GM12878 (cell line): ENCODE measurements around the gene ASPG. TPM values are rescaled to one million over a fixed set of nuclear protein-coding genes. Genes with fewer than 3 reads are reported as not detected.

Experiments
- ATAC-seq: fragments of 200-7000 bp; cut with Tn5 transposase; 3 replicates; pipeline ENCODE4 v1.9.1; 2020; ENCODE audit warnings: mild to moderate bottlenecking, moderate library complexity
- BruUV-seq: library from RNA; stranded (reverse); fragments of 400-500 nt; replicated peaks from 2 replicates; lab custom pipeline; 2021; lab: Mats Ljungman, UMichigan
- CTCF ChIA-PET: fragments of 300-600 bp; sonication (Branson Sonifier 250); formaldehyde crosslinking; extraction: SDS; loops from one replicate; lab custom pipeline; 2021; ENCODE audit warnings: inconsistent platforms; lab: Yijun Ruan, JAX
- POLR2A ChIA-PET: fragments of 350-600 bp; formaldehyde crosslinking; extraction: SDS; loops from one replicate; lab custom pipeline; 2021; ENCODE audit warnings: inconsistent platforms; lab: Charles Lee
- RAD21 ChIA-PET: fragments of 300-600 bp; sonication (Branson Sonifier 250); formaldehyde crosslinking; loops from one replicate; lab custom pipeline; 2023; ENCODE audit warnings: antibody characterized with exemption; ENCODE audit not compliant: unreplicated experiment; lab: Charles Lee
- SMC1A ChIA-PET: fragments of 300-600 bp; sonication (Branson Sonifier 250); formaldehyde crosslinking; loops from one replicate; lab custom pipeline; 2023; ENCODE audit not compliant: unreplicated experiment, uncharacterized antibody; lab: Charles Lee
- DNase-seq: peaks from one replicate; pipeline ENCODE4 v3.0.0-alpha.2; 2011; ENCODE audit warnings: low read depth, low spot score
- FAIRE-seq: peaks from 3 replicates; lab custom pipeline; 2011; peaks lifted over from hg19 to GRCh38; lab: Jason Lieb, UNC
- H2AFZ ChIP-seq: 2 replicates; pipeline ENCODE4 v1.6.0; 2011; ENCODE audit warnings: low read depth, low read length, control low read depth; ENCODE audit not compliant: control insufficient read depth
- H3K27ac ChIP-seq: 2 replicates; pipeline ENCODE4 v1.5.1; 2011; ENCODE audit warnings: control low read depth; ENCODE audit not compliant: control insufficient read depth, insufficient read depth
- H3K27me3 ChIP-seq, 2 experiments: replicated peaks in 1 of 2; 2 replicates each; pipeline versions ENCODE4 v1.6.0 to v1.6.1; 2011; ENCODE audit warnings: low read length in 1 of 2; ENCODE audit not compliant: control insufficient read depth in 2 of 2, insufficient read depth in 2 of 2
- H3K36me3 ChIP-seq, 2 experiments: 2 replicates each; pipeline ENCODE4 v1.5.1; 2011; ENCODE audit warnings: low read length in 1 of 2; ENCODE audit not compliant: control insufficient read depth in 2 of 2, insufficient read depth in 2 of 2
- H3K4me1 ChIP-seq: 2 replicates; pipeline ENCODE4 v1.6.1; 2011; ENCODE audit warnings: mild to moderate bottlenecking, low read length, moderate library complexity, mixed read lengths; ENCODE audit not compliant: control insufficient read depth, insufficient read depth
- H3K4me2 ChIP-seq: 2 replicates; pipeline ENCODE4 v1.6.0; 2011; ENCODE audit warnings: control low read depth; ENCODE audit not compliant: control insufficient read depth, insufficient read depth
- H3K4me3 ChIP-seq: fragments of 200-600 bp; sonication (generic); 2 replicates; pipeline ENCODE4 v1.5.1; 2016
- H3K79me2 ChIP-seq: 2 replicates; pipeline ENCODE4 v1.6.0; 2011; ENCODE audit warnings: low read length; ENCODE audit not compliant: control insufficient read depth, insufficient read depth
- H3K9ac ChIP-seq: 2 replicates; pipeline ENCODE4 v1.8.0; 2011; ENCODE audit warnings: low read length, control low read depth, mixed read lengths; ENCODE audit not compliant: control insufficient read depth, insufficient read depth
- H3K9me3 ChIP-seq: replicated peaks from 3 replicates; pipeline ENCODE4 v1.5.1; 2011; ENCODE audit warnings: mild to moderate bottlenecking, low read length; ENCODE audit not compliant: control insufficient read depth, insufficient read depth
- H4K20me1 ChIP-seq: 2 replicates; pipeline ENCODE4 v1.6.0; 2011; ENCODE audit not compliant: control insufficient read depth, insufficient read depth
- ESRRA ChIP-seq: IDR thresholded peaks from 2 replicates; pipeline ENCODE4 v1.6.1; 2012; ENCODE audit warnings: mild to moderate bottlenecking, low read length, improper control_type of control experiment
- GABPA ChIP-seq: IDR thresholded peaks from 2 replicates; pipeline ENCODE4 v1.6.1; 2014; ENCODE audit warnings: antibody characterized with exemption, low read depth, mild to moderate bottlenecking, inconsistent platforms
- MTA3 ChIP-seq: IDR thresholded peaks from 2 replicates; pipeline ENCODE4 v1.6.1; 2012; ENCODE audit warnings: low read length, inconsistent platforms, borderline replicate concordance
- RB1 ChIP-seq: fragments of 450-650 bp; formaldehyde crosslinking; IDR thresholded peaks from 2 replicates; pipeline ENCODE4 v1.6.1; 2017; ENCODE audit warnings: mild to moderate bottlenecking, borderline replicate concordance
- TCF3 ChIP-seq: IDR thresholded peaks from 2 replicates; pipeline ENCODE4 v1.6.1; 2012; ENCODE audit warnings: low read depth, mild to moderate bottlenecking, low read length, borderline replicate concordance; ENCODE audit not compliant: insufficient read depth
- ZNF384 ChIP-seq: IDR thresholded peaks from 2 replicates; pipeline ENCODE4 v1.6.1; 2012; ENCODE audit warnings: low read depth, mild to moderate bottlenecking, low read length, improper control_type of control experiment, borderline replicate concordance
- WGBS: methylation state at CpG from one replicate; pipeline ENCODE4 v1.1.6; 2016; ENCODE audit warnings: low lambda C conversion rate; ENCODE audit not compliant: insufficient replicate concordance, insufficient coverage; ENCODE audit errors: missing lambda C conversion rate; 5-methylcytosine and 5-hydroxymethylcytosine counted together
- in situ Hi-C: fragments of 300-500 bp; cut with MboI; formaldehyde crosslinking; loops from 9 replicates; pipeline ENCODE4 v1.14.3; 2018; ENCODE audit warnings: mixed read lengths
- intact Hi-C: fragments of 100-400 bp; cut with micrococcal nuclease; formaldehyde crosslinking; loops from one replicate; pipeline ENCODE4 v1.14.2; 2022; ENCODE audit not compliant: unreplicated experiment
- polyA plus RNA-seq, 11 experiments: library from polyadenylated mRNA; depleted of rRNA in 4 of 11; unstranded in 6 of 11; stranded (reverse) in 5 of 11; fragments of >200 nt; fragmentation: Nextera tagmentation in 4 of 11; fragmentation: Illumina TruSeq in 1 of 11; extraction: Ambion mirVana in 4 of 11; extraction: Trizol in 1 of 11; gene quantifications; 1 replicate in 1 of 11; 2 replicates in 10 of 11; pipeline versions ENCODE4 v1.2.1 to v1.2.3, GENCODE V29; 2011 to 2016; ENCODE audit warnings: inconsistent platforms in 2 of 11, missing spikeins in 2 of 11, low read depth in 1 of 11
- total RNA-seq, 4 experiments: library from RNA; depleted of rRNA in 3 of 4; stranded (reverse); fragments of >200 nt in 3 of 4; fragmentation: Illumina TruSeq in 1 of 4; extraction: Trizol in 1 of 4; gene quantifications; 2 replicates each; pipeline versions ENCODE4 v1.2.1 to v1.2.3, GENCODE V29; 2013 to 2021
- TF ChIP-seq, protein P1 (sequence below): IDR thresholded peaks from 2 replicates; pipeline ENCODE4 v1.6.1; 2011; ENCODE audit warnings: mild to moderate bottlenecking, low read depth, low read length, moderate library complexity; ENCODE audit not compliant: insufficient replicate concordance
- TF ChIP-seq, protein P2 (sequence below): IDR thresholded peaks from 2 replicates; pipeline ENCODE4 v1.6.1; 2012; ENCODE audit warnings: mild to moderate bottlenecking, low read depth, low read length
- TF ChIP-seq, protein P3 (sequence below): IDR thresholded peaks from 2 replicates; pipeline ENCODE4 v1.6.1; 2012; ENCODE audit warnings: low read length, inconsistent platforms
- TF ChIP-seq, protein P4 (sequence below): fragments of 450-650 bp; IDR thresholded peaks from 2 replicates; pipeline ENCODE4 v1.6.1; 2016; ENCODE audit warnings: mild to moderate bottlenecking

The ASPG gene
- total and polyA plus RNA-seq, 10 of the 15 experiments (the other 5 are each of a cell fraction or from before 2014, with no cell fraction given): not detected

DNA sequence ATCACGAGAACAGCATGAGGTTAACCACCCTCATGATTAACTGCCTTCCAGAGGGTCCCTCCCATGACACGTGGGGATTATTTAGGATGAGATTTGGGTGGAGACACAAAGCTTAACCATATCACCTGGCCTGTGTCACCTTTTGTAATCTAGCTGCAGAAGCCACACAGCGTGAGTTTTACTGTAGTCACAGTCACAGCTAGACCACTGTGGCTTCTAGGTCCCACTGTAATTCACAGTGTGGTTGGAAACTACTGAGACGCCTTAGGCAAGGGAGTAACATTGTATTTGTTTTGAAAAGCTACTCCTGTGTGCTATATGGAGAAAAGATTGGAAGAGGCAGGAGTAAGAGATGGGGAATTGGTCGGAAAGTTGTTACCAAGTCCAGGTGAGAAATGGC lies 46.3 kb upstream of the ASPG start:
- H3K27me3 ChIP-seq: peaks cover 0 to 2% of the 10 kb centered on the region in 2 experiments; a peak in 3 of 4 replicates
- no peaks in the 10 kb centered on the region for H3K4me1 ChIP-seq
- intact Hi-C loops: no loop called here
- no TSS peak for BruUV-seq
- no peaks in the 10 kb centered on the region for H3K9me3 ChIP-seq
- POLR2A ChIA-PET: no interaction called here
- SMC1A ChIA-PET: no interaction called here
- no peaks in the 10 kb centered on the region; the same call in 1 of the 2 replicates for H4K20me1 ChIP-seq
- H3K9ac ChIP-seq: no peak overlapping the region
- ATAC-seq (no peak), DNase-seq (no peak), FAIRE-seq (no peak)
- CTCF ChIA-PET: no interaction called here
- no peak overlapping the region for H2AFZ ChIP-seq
- RAD21 ChIA-PET: no interaction called here
- no peak overlapping the region for H3K4me2 ChIP-seq
- H3K36me3 ChIP-seq: no peaks in the 10 kb centered on the region
- no peaks in the 10 kb centered on the region for H3K79me2 ChIP-seq
- TF ChIP-seq MTA3: no peak
- TF ChIP-seq TCF3: no peak
- no peak for TF ChIP-seq ESRRA
- TF ChIP-seq RB1: no peak
- TF ChIP-seq, all 136 proteins: peak for 0
- no peak overlapping the region for H3K4me3 ChIP-seq
- in situ Hi-C loops: no loop called here
- H3K27ac ChIP-seq: no peak overlapping the region
- WGBS: 8% methylated on average over 5 of the region's 5 CpGs

DNA sequence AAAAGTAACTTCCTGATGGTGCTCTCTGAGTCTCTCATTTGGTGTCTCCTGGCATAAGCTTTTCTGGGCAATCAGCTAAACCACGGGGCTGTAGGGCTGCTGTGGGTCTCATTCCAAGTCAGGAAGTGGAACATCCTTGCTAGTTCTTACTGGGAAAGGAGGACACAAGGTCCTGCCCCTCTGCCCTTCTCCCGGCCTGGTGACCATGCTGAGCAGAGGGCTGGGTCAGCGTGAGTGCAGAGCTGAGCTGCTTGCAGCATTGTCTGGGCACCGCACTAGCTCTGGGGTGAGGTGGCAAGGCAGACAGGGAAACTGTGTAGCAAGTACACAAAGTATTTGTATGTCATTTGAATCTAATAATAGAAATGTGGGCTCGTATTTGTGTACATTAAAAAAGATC lies 45.0 kb upstream of the ASPG start:
- no peak overlapping the region for H3K4me2 ChIP-seq
- FAIRE-seq (no peak), ATAC-seq (no peak), DNase-seq (no peak)
- peaks cover 0 to 2% of the 10 kb centered on the region in 2 experiments; a peak in 3 of 4 replicates for H3K27me3 ChIP-seq
- no peak overlapping the region for H3K27ac ChIP-seq
- no peaks in the 10 kb centered on the region for H3K79me2 ChIP-seq
- WGBS: 19% methylated on average over 5 of the region's 5 CpGs
- no TSS peak for BruUV-seq
- in situ Hi-C loops: no loop called here
- SMC1A ChIA-PET: no interaction called here
- no peaks in the 10 kb centered on the region for H3K9me3 ChIP-seq
- CTCF ChIA-PET: no interaction called here
- no peak overlapping the region for H3K9ac ChIP-seq
- H4K20me1 ChIP-seq: no peaks in the 10 kb centered on the region; the same call in 1 of the 2 replicates
- intact Hi-C loops: no loop called here
- RAD21 ChIA-PET: no interaction called here
- H3K36me3 ChIP-seq: no peaks in the 10 kb centered on the region
- POLR2A ChIA-PET: no interaction called here
- H3K4me1 ChIP-seq: no peaks in the 10 kb centered on the region
- no peak overlapping the region for H3K4me3 ChIP-seq
- no peak overlapping the region for H2AFZ ChIP-seq
- no peak for TF ChIP-seq MTA3
- no peak for TF ChIP-seq GABPA
- TF ChIP-seq, protein P1, sequence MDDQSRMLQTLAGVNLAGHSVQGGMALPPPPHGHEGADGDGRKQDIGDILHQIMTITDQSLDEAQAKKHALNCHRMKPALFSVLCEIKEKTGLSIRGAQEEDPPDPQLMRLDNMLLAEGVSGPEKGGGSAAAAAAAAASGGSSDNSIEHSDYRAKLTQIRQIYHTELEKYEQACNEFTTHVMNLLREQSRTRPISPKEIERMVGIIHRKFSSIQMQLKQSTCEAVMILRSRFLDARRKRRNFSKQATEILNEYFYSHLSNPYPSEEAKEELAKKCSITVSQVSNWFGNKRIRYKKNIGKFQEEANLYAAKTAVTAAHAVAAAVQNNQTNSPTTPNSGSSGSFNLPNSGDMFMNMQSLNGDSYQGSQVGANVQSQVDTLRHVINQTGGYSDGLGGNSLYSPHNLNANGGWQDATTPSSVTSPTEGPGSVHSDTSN: no peak
- TF ChIP-seq, protein P2, sequence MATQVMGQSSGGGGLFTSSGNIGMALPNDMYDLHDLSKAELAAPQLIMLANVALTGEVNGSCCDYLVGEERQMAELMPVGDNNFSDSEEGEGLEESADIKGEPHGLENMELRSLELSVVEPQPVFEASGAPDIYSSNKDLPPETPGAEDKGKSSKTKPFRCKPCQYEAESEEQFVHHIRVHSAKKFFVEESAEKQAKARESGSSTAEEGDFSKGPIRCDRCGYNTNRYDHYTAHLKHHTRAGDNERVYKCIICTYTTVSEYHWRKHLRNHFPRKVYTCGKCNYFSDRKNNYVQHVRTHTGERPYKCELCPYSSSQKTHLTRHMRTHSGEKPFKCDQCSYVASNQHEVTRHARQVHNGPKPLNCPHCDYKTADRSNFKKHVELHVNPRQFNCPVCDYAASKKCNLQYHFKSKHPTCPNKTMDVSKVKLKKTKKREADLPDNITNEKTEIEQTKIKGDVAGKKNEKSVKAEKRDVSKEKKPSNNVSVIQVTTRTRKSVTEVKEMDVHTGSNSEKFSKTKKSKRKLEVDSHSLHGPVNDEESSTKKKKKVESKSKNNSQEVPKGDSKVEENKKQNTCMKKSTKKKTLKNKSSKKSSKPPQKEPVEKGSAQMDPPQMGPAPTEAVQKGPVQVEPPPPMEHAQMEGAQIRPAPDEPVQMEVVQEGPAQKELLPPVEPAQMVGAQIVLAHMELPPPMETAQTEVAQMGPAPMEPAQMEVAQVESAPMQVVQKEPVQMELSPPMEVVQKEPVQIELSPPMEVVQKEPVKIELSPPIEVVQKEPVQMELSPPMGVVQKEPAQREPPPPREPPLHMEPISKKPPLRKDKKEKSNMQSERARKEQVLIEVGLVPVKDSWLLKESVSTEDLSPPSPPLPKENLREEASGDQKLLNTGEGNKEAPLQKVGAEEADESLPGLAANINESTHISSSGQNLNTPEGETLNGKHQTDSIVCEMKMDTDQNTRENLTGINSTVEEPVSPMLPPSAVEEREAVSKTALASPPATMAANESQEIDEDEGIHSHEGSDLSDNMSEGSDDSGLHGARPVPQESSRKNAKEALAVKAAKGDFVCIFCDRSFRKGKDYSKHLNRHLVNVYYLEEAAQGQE: no peak
- TF ChIP-seq, protein P3, sequence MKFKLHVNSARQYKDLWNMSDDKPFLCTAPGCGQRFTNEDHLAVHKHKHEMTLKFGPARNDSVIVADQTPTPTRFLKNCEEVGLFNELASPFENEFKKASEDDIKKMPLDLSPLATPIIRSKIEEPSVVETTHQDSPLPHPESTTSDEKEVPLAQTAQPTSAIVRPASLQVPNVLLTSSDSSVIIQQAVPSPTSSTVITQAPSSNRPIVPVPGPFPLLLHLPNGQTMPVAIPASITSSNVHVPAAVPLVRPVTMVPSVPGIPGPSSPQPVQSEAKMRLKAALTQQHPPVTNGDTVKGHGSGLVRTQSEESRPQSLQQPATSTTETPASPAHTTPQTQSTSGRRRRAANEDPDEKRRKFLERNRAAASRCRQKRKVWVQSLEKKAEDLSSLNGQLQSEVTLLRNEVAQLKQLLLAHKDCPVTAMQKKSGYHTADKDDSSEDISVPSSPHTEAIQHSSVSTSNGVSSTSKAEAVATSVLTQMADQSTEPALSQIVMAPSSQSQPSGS: no peak
- TF ChIP-seq, protein P4, sequence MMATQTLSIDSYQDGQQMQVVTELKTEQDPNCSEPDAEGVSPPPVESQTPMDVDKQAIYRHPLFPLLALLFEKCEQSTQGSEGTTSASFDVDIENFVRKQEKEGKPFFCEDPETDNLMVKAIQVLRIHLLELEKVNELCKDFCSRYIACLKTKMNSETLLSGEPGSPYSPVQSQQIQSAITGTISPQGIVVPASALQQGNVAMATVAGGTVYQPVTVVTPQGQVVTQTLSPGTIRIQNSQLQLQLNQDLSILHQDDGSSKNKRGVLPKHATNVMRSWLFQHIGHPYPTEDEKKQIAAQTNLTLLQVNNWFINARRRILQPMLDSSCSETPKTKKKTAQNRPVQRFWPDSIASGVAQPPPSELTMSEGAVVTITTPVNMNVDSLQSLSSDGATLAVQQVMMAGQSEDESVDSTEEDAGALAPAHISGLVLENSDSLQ: no peak
- no peak for TF ChIP-seq ZNF384
